HG03060 (cell line): ENCODE data around the gene CALD1.

Source experiments
- ATAC-seq: cut with Tn5 transposase; IDR thresholded peaks from one replicate; pipeline ENCODE4 v1.9.1; 2021; ENCODE audit warnings: low read depth, moderate number of reproducible peaks; ENCODE audit not compliant: unreplicated experiment

CALD1 gene

GRCh38 chr7:134778941-134779740 is at the start of gene CALD1:
CALD1 (plus strand) TSS chr7:134779634; CDS start chr7:134867734, 88,100 bp downstream.
- ATAC-seq, result no peak

GRCh38 chr7:134729895-134730294 is 49.5 kb upstream of the CALD1 start:
- no peak for ATAC-seq

- no peak for ATAC-seq
Observed at GRCh38 chr7:134730411-134730829, 49.0 kb upstream of the CALD1 start.

- ATAC-seq, result no peak
Observed at GRCh38 chr7:134731616-134732015, 47.8 kb upstream of the CALD1 start.

GRCh38 chr7:134732728-134733127 is 46.7 kb upstream of the CALD1 start:
- ATAC-seq, result no peak

- ATAC-seq, result no peak
Observed at GRCh38 chr7:134736381-134736780, 43.1 kb upstream of the CALD1 start.

- no peak for ATAC-seq
Observed at GRCh38 chr7:134737566-134738345, 41.7 kb upstream of the CALD1 start.

GRCh38 chr7:134739362-134739761 is 40.1 kb upstream of the CALD1 start:
- no peak for ATAC-seq

- ATAC-seq, result no peak
Observed at GRCh38 chr7:134740376-134740775, 39.1 kb upstream of the CALD1 start.

GRCh38 chr7:134741907-134742635 is 37.4 kb upstream of the CALD1 start:
- no peak for ATAC-seq

- no peak for ATAC-seq
Observed at GRCh38 chr7:134742688-134743350, 36.6 kb upstream of the CALD1 start.

- ATAC-seq, result no peak
Observed at GRCh38 chr7:134744569-134744968, 34.9 kb upstream of the CALD1 start.

- no peak for ATAC-seq
Observed at GRCh38 chr7:134747326-134747725, 32.1 kb upstream of the CALD1 start.

- no peak for ATAC-seq
Observed at GRCh38 chr7:134750083-134751062, 29.1 kb upstream of the CALD1 start.

- ATAC-seq, result no peak
Observed at GRCh38 chr7:134752006-134752760, 27.3 kb upstream of the CALD1 start.

GRCh38 chr7:134755422-134756022 is 23.9 kb upstream of the CALD1 start:
- ATAC-seq, result no peak

GRCh38 chr7:134757938-134758337 is 21.5 kb upstream of the CALD1 start:
- no peak for ATAC-seq

GRCh38 chr7:134758981-134759380 is 20.5 kb upstream of the CALD1 start:
- no peak for ATAC-seq
